CD4-positive, alpha-beta T cell treated with Interleukin-17A for 4 hours (primary cell): ENCODE measurements around the gene ZNF326.

Experiments used
- DNase-seq: peaks from one replicate; pipeline ENCODE4 v3.0.0-alpha.2; 2020; ENCODE audit warnings: mixed read lengths

The ZNF326 gene

GRCh38 chr1:89994805-89995597, at the start of gene ZNF326:
Gene ZNF326, plus strand, starts transcription at chr1:89995110. Its CDS starts 148 bp downstream, at chr1:89995258.
- DNase-seq = peak; percentile 93

- DNase-seq = no peak
Measured at GRCh38 chr1:89945852-89946476, 48.9 kb upstream of the ZNF326 start.

GRCh38 chr1:89946532-89946931, 48.4 kb upstream of the ZNF326 start:
- DNase-seq = no peak

GRCh38 chr1:89948722-89949345, 46.1 kb upstream of the ZNF326 start:
- DNase-seq = no peak

GRCh38 chr1:89949991-89950624, 44.8 kb upstream of the ZNF326 start:
- no peak for DNase-seq

GRCh38 chr1:89950703-89951102, 44.2 kb upstream of the ZNF326 start:
- DNase-seq = no peak

GRCh38 chr1:89951766-89952604, 42.9 kb upstream of the ZNF326 start:
- no peak for DNase-seq

- no peak for DNase-seq
Measured at GRCh38 chr1:89952605-89953130, 42.2 kb upstream of the ZNF326 start.

GRCh38 chr1:89953131-89953626, 41.7 kb upstream of the ZNF326 start:
- DNase-seq = peak; percentile 57

GRCh38 chr1:89953929-89954328, 41.0 kb upstream of the ZNF326 start:
- no peak for DNase-seq

GRCh38 chr1:89954401-89954800, 40.5 kb upstream of the ZNF326 start:
- no peak for DNase-seq

GRCh38 chr1:89955311-89956205, 39.4 kb upstream of the ZNF326 start:
- no peak for DNase-seq

- no peak for DNase-seq
Measured at GRCh38 chr1:89957107-89957506, 37.8 kb upstream of the ZNF326 start.

GRCh38 chr1:89958851-89959654, 35.9 kb upstream of the ZNF326 start:
- no peak for DNase-seq

- DNase-seq = no peak
Measured at GRCh38 chr1:89959719-89960118, 35.2 kb upstream of the ZNF326 start.

- DNase-seq = no peak
Measured at GRCh38 chr1:89962024-89962741, 32.7 kb upstream of the ZNF326 start.

GRCh38 chr1:89962742-89963075, 32.2 kb upstream of the ZNF326 start:
- no peak for DNase-seq

- no peak for DNase-seq
Measured at GRCh38 chr1:89965193-89965768, 29.6 kb upstream of the ZNF326 start.

GRCh38 chr1:89966656-89967055, 28.3 kb upstream of the ZNF326 start:
- no peak for DNase-seq
